SH-SY5Y (cell line): ENCODE data around the gene TMEM178A.
A peak's percentile ranks its signal among the peaks of the same experiment; 100 is the strongest.

Experiments
- GATA2 ChIP-seq: IDR thresholded peaks from 2 replicates; pipeline ENCODE4 v1.6.1; 2011; ENCODE audit warnings: mild to moderate bottlenecking, low read depth, low read length
- GATA3 ChIP-seq: IDR thresholded peaks from 2 replicates; pipeline ENCODE4 v1.6.1; 2011; ENCODE audit warnings: low read depth, mild to moderate bottlenecking, low read length, moderate library complexity

TMEM178A gene

GRCh38 chr2:39688181-39688580 is 22.5 kb downstream of the TMEM178A start:
- TF ChIP-seq GATA3 (no peak), GATA2 (no peak)

GRCh38 chr2:39689272-39689841 is 23.6 kb downstream of the TMEM178A start:
- TF ChIP-seq GATA2 (no peak), GATA3 (no peak)

- TF ChIP-seq GATA3, result no peak
- TF ChIP-seq GATA2, result no peak
These were observed 24.2 kb downstream of the TMEM178A start for GRCh38 chr2:39689876-39690275.

- no peak for TF ChIP-seq GATA2
- TF ChIP-seq GATA3, result no peak
These were observed 27.5 kb downstream of the TMEM178A start for GRCh38 chr2:39693245-39693644.

GRCh38 chr2:39696101-39696553 is 30.4 kb downstream of the TMEM178A start:
- TF ChIP-seq GATA3, result no peak
- TF ChIP-seq GATA2, result no peak

DNA sequence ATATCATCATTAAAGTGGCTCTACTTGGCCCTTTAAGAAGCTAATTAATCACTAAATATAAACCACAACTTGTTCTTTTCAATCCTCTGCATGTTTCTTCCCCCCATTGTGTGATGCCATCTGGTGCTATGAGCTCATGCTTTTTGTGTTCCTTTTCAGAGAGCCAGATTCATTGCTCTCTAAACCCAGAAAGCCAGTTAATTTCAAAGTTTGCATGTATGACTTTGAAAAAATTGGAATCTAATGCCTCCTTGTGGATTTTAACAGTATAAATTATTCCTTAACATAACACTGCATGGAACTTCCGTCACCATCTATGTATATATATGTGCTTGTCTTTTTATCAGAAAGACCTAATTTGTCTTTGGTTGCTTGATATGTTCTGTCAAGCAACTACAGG is 31.1 kb downstream of the TMEM178A start:
- TF ChIP-seq GATA3 (no peak), GATA2 (no peak)

DNA sequence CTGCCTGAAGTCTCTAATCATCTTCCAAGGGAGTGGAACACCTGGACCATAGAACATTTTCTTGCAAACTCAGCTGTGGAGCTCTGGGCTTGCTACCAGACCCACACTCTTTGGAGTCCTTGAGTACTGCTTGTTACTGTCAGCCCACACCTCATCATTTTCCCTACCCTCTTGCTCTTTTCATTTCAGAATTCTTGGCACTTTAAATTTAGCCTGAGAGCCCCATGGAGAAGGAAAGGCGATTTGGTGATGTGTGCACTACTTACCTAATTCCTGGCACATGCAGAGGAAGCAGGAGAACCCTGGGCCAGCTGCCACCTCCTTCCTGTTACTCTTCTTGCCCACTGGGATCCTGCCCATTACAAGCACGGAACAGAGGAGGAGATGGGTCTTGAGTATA is 31.7 kb downstream of the TMEM178A start:
- TF ChIP-seq GATA3 (no peak), GATA2 (no peak)

GRCh38 chr2:39701137-39701536 is 35.4 kb downstream of the TMEM178A start:
- TF ChIP-seq GATA3 (no peak), GATA2 (no peak)

- TF ChIP-seq GATA3 (peak; percentile 82), GATA2 (peak; percentile 55; the same call in 1 of the 2 replicates)
These were observed 37.6 kb downstream of the TMEM178A start for GRCh38 chr2:39703181-39703872.

DNA sequence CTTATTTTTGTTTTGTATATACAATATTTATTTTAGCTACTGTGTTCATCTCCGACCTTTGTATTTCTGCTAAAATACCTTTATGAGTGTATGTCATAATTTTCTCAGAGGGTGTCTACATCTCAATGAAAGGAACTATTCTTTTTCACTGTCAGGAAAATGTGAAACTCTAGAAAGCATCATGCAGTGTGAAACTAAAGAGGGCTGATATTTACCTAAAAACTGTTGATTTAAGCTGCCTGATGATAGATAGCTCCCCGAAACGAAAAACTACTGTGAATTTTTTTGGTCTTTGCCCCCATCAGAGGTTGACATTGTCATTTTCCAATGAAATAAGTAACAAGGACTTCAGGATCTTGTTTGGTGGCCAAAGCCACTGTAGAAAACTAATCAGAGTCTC is 38.8 kb downstream of the TMEM178A start:
- TF ChIP-seq GATA3 (no peak), GATA2 (no peak)

- no peak for TF ChIP-seq GATA2
- TF ChIP-seq GATA3, result no peak
These were observed 39.9 kb downstream of the TMEM178A start for GRCh38 chr2:39705638-39706037.

DNA sequence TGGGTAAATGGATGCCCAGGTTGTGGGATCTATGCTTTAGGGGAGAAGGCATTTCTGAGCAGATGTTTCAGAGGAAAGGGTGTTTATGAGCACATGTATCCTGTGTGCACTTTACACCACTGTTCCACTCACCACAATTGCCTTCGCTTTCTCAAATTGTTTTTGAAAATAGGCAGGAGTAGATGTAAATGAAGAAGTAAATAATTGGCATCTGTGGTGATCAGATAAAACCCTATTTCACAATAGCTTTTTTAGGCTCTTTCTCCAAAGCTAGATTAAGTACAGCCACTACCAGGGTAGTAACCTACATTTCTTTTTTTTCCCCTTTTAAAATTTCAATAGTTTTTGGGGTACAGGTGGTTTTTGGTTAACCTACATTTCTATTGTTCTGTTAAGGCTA is 40.6 kb downstream of the TMEM178A start:
- TF ChIP-seq GATA3, result no peak
- no peak for TF ChIP-seq GATA2

DNA sequence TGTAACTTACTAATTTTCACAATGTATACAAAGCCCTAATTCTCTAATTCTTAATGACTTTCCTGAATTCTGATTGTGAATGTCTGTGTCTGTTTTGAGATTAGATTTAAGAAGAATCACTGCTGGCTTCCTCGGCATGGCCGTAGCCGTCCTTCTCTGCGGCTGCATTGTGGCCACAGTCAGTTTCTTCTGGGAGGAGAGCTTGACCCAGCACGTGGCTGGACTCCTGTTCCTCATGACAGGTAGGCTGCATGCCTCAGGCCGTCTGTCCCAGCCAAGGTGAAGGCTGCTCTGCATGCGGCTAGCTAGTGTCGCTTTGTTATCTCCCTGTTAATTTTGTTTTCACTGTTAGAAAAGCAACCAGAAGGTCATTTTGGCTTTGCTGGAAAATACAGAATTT is 41.2 kb downstream of the TMEM178A start:
- TF ChIP-seq GATA3 (no peak), GATA2 (no peak)

GRCh38 chr2:39708003-39708402 is 42.3 kb downstream of the TMEM178A start:
- TF ChIP-seq GATA3 (no peak), GATA2 (no peak)

DNA sequence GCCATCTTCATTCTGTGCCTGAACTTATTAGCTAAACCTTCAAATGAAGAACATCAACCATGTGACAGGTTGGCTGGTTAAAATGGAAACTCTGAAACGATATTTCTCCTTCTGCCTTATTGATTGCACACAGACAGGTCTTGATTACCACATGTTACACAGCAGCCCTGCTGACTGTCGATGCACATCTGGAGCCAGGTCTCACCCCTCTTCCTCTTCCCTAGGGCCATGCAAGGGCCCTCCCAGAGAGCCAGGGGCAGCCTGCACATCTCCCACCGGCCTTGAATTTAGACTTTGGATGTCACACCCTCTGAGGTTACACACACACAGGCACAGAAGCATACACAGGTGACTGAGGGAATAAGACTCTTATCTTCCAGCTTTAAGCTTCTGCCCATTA is 45.1 kb downstream of the TMEM178A start:
- TF ChIP-seq GATA2 (no peak), GATA3 (no peak)
